ENCODE results near the gene SLC44A3.

Gene SLC44A3

GRCh38 chr1:94783342-94784189 lies 36.6 kb upstream of the SLC44A3 start (continued):
- TF ChIP-seq KLF17 (tag by site-specific recombination; IDR thresholded peaks at IDR 0.05), result peak; percentile 42; the same call in 1 of the 2 replicates
- TF ChIP-seq ZSCAN30 (tag by site-specific recombination; IDR thresholded peaks at IDR 0.05), result 0 out of 2 replicates have a peak, but pooled peaks have one; percentile 54
- peak; percentile 27; the same call in 1 of the 2 replicates for TF ChIP-seq ZNF629 (tag by site-specific recombination; IDR thresholded peaks at IDR 0.05)
- peak; percentile 89 for TF ChIP-seq SP7 (tag by site-specific recombination; IDR thresholded peaks at IDR 0.05)
- peak; percentile 98 for TF ChIP-seq ZNF18 (tag by site-specific recombination; IDR thresholded peaks at IDR 0.05)
- no peak for TF ChIP-seq ZNF510 (tag by site-specific recombination; IDR thresholded peaks at IDR 0.05; ENCODE audit: insufficient replicate concordance)
- 0 out of 2 replicates have a peak, but pooled peaks have one; percentile 51 for TF ChIP-seq ZXDB (tag by site-specific recombination; IDR thresholded peaks at IDR 0.05)
- no peak for TF ChIP-seq AEBP2 (tag by site-specific recombination; IDR thresholded peaks at IDR 0.05; ENCODE audit: borderline replicate concordance)
- peak; percentile 58; the same call in 1 of the 2 replicates for TF ChIP-seq ZBTB44 (tag by site-specific recombination; IDR thresholded peaks at IDR 0.05)
- no peak for TF ChIP-seq ZBTB49 (tag by site-specific recombination; IDR thresholded peaks at IDR 0.05; ENCODE audit: low read depth)
- TF ChIP-seq ZEB2 (tag by site-specific recombination; IDR thresholded peaks at IDR 0.05), result peak; percentile 87
- TF ChIP-seq ZNF335 (tag by site-specific recombination; conservative IDR thresholded peaks at IDR 0.05), result peak; percentile 65
- no peak for TF ChIP-seq ZBTB48 (tag by site-specific recombination; IDR thresholded peaks at IDR 0.05)
- TF ChIP-seq ZNF639 (tag by site-specific recombination; IDR thresholded peaks at IDR 0.05), result no peak
- no peak for TF ChIP-seq ZNF670 (tag by site-specific recombination; IDR thresholded peaks at IDR 0.05; ENCODE audit: low read depth)
- peak; percentile 96 for TF ChIP-seq PRDM10 (tag by site-specific recombination; IDR thresholded peaks at IDR 0.05)
- no peak for TF ChIP-seq ZNF768 (tag by site-specific recombination; IDR thresholded peaks at IDR 0.05)
- peak; percentile 17; the same call in 1 of the 2 replicates for TF ChIP-seq GLIS1 (tag by site-specific recombination; IDR thresholded peaks at IDR 0.05)
- peak; percentile 80 for TF ChIP-seq OSR2 (tag by site-specific recombination; IDR thresholded peaks at IDR 0.05)
- peak; percentile 66 for TF ChIP-seq ZBTB17 (tag by site-specific recombination; IDR thresholded peaks at IDR 0.05)
- TF ChIP-seq ZFP69B (tag by site-specific recombination; IDR thresholded peaks at IDR 0.05), result 0 out of 2 replicates have a peak, but pooled peaks have one; percentile 25
- TF ChIP-seq ZNF692 (tag by site-specific recombination; IDR thresholded peaks at IDR 0.05), result peak; percentile 33; the same call in 1 of the 2 replicates
